Measurements from ENCODE around the gene OSTF1.
A peak's percentile ranks its signal among the peaks of the same experiment; 100 is the strongest.

DNA sequence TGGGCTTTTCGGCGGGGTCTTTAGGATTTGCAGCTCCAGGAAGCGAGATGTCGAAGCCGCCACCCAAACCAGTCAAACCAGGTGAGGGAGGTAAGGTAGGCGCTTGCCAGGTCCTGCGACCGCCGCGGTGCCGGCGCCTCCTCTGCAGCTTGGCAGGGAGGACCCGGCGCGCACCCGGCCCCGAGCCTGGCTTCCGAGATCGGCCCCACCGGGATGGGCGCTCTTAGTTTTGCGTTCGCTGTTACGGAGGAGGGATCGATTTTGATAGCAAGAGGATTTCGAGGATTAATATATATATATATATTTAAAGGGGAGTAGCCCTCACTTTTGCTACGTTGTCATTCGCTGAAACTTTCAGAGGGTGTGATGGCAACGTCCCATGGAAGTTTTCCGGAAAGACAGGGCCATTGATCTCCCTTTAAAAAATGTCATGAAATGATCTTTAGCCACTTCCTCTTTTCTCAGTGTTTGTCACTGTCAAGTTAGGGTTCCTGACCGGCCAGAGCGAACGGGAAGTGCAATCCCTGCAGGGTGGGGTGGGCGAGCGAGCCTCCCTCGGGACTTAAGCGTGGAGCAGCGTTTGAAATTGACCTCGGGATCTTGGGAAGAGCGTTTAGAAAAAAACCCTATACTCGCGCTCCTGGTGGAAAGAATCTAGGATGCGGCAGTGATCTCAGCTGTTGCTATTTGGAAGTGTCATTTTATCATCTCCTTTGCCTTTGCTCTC lies 495 bp downstream of the OSTF1 start:
- TF ChIP-seq, protein P1, sequence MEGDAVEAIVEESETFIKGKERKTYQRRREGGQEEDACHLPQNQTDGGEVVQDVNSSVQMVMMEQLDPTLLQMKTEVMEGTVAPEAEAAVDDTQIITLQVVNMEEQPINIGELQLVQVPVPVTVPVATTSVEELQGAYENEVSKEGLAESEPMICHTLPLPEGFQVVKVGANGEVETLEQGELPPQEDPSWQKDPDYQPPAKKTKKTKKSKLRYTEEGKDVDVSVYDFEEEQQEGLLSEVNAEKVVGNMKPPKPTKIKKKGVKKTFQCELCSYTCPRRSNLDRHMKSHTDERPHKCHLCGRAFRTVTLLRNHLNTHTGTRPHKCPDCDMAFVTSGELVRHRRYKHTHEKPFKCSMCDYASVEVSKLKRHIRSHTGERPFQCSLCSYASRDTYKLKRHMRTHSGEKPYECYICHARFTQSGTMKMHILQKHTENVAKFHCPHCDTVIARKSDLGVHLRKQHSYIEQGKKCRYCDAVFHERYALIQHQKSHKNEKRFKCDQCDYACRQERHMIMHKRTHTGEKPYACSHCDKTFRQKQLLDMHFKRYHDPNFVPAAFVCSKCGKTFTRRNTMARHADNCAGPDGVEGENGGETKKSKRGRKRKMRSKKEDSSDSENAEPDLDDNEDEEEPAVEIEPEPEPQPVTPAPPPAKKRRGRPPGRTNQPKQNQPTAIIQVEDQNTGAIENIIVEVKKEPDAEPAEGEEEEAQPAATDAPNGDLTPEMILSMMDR (conservative IDR thresholded peaks at IDR 0.05 in 1 of 2, IDR thresholded peaks at IDR 0.05 in 1 of 2; ENCODE audit: extremely low read depth in 1 of 2, insufficient read depth in 1 of 2, low read depth in 1 of 2, low read length in 2 of 2), result peak; percentile 17 to 45
- TF ChIP-seq EZH2 (IDR thresholded peaks at IDR 0.05; ENCODE audit: borderline replicate concordance, low read length), result no peak

Data from mammary epithelial cell (primary cell).